Measurements from ENCODE around the gene SLC6A18. TPM values are rescaled to one million over a fixed set of nuclear protein-coding genes. Genes with fewer than 3 reads are reported as not detected.
"Not testable (repeated sequence)": the region's sequence is repeated elsewhere in the genome, so short reads cannot be mapped to it uniquely, and the experiment has no call there.

SLC6A18 gene
- total RNA-seq, 2 experiments from 2014 or later: not detected

DNA sequence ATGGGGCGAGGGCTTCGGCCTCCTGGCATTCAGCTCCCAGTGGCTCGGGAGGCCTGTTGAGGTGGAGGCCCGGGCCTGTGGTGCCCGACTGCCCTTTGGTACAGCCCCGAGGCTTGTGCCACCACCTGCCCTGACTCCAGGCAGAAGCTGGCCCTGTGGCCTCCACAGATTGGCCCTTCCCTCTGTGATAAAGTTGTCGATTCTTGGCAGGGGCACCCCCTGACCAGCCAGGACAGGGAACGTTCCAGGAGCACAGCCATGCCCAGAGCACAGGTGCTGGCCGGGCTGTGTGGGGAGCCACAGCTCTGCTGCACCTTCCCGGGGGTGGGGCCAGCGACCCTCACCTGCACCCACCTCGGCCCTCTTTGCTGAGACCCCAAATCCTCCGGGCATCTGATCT, 32.7 kb downstream of the SLC6A18 start:
- Mint-ChIP-seq H3K27me3 (no peaks in the 10 kb centered on the region), H3K9me3 (ENCODE audit: low read depth) (no peaks in the 10 kb centered on the region), H3K4me1 (peaks cover 21% of the 10 kb centered on the region), H3K27ac (no peak overlapping the region), H3K36me3 (ENCODE audit: low read depth) (peaks cover 12% of the 10 kb centered on the region), H3K4me3 (no peak overlapping the region)
- ATAC-seq (no peak), DNase-seq (no peak)
- POLR2A ChIA-PET: no interaction called here
- CTCF ChIA-PET: no interaction called here
- intact Hi-C loops (cut with DNase I, micrococcal nuclease): no loop called here

DNA sequence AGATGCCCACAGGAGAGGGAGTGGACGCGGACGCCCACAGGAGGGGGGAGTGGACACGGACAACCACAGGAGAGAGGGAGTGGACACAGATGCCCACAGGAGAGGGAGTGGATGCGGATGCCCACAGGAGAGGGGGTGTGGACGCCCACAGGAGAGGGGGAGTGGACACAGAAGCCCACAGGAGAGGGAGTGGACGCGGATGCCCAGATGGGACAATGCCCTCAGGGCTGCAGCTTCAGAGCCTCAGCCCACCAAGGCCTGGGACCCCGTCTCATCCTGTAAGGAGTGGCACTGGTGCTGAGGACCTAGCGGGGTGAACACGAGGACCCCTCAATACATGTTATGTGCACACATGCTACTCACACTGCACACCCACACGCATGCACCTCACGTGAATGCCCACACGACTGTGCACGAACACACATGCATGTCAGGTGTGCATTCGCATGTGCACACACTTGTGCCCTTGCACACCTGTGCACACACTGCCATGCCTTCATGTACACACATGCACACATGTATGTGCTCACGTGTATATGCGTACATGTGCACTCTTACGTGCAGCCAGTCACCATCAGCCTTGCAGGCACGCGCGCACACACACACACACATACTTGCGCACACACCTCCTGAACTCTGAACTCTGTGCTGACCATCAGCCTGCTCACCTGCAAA, 34.8 kb downstream of the SLC6A18 start:
- peaks cover 15% of the 10 kb centered on the region for H3K36me3 Mint-ChIP-seq (ENCODE audit: low read depth)
- ATAC-seq (no peak), DNase-seq (no peak)
- H3K27ac Mint-ChIP-seq: no peak overlapping the region
- H3K4me3 Mint-ChIP-seq: no peak overlapping the region
- no peaks in the 10 kb centered on the region for H3K9me3 Mint-ChIP-seq (ENCODE audit: low read depth)
- no peaks in the 10 kb centered on the region for H3K27me3 Mint-ChIP-seq
- intact Hi-C loops (cut with DNase I, micrococcal nuclease): no loop called here
- POLR2A ChIA-PET: no interaction called here
- CTCF ChIA-PET: no interaction called here
- H3K4me1 Mint-ChIP-seq: peaks cover 16% of the 10 kb centered on the region

DNA sequence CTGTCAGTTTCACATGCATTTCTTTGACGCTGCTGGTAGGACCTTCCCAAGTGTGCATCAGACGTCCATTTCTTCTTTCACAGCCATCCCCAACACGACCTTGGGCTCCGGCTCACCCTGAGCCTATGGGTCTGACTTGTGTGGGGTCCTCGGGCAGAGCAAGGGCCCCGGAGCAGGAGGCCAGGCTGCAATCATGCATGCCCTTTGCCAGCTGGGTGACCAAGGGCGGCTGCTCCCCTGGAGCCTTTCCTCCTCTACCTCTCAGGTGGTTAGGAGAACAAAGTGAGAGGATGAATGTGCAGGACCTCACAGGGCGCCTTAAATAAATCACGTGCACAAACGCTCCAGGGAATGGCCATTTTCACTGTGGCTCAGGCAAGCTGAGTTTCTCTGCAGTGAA, 36.5 kb downstream of the SLC6A18 start:
- H3K4me3 Mint-ChIP-seq: no peak overlapping the region
- H3K36me3 Mint-ChIP-seq (ENCODE audit: low read depth): peaks cover 15% of the 10 kb centered on the region
- ChIA-PET CTCF (no interaction called here), POLR2A (no interaction called here)
- no peaks in the 10 kb centered on the region for H3K27me3 Mint-ChIP-seq
- intact Hi-C loops (cut with DNase I, micrococcal nuclease): no loop called here
- no peak overlapping the region for H3K27ac Mint-ChIP-seq
- H3K4me1 Mint-ChIP-seq: no peaks in the 10 kb centered on the region
- H3K9me3 Mint-ChIP-seq (ENCODE audit: low read depth): no peaks in the 10 kb centered on the region
- DNase-seq (no peak), ATAC-seq (no peak)

DNA sequence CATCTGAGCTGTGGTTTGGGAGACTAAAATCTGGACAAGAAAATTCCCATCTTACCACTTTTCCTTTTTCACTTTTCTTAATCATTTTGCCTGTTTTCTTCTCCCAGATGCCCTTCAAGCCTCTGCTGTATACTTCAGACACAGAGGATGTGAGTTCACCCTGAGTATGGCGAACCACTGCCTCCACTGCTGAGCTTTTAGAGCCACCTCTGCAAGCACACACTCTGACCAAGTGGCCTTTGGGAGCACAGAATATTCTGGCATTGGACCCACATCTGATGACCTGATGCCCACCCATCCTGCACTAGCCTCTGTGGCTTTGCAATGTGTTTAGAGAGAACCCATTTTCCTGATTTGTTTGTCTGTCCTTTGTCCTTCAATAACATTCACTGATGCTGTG, 37.2 kb downstream of the SLC6A18 start:
- ChIA-PET POLR2A (no interaction called here), CTCF (no interaction called here)
- Mint-ChIP-seq H3K4me1 (no peaks in the 10 kb centered on the region), H3K27me3 (no peaks in the 10 kb centered on the region), H3K9me3 (ENCODE audit: low read depth) (no peaks in the 10 kb centered on the region), H3K36me3 (ENCODE audit: low read depth) (peaks cover 18% of the 10 kb centered on the region), H3K27ac (no peak overlapping the region), H3K4me3 (no peak overlapping the region)
- intact Hi-C loops (cut with DNase I, micrococcal nuclease): no loop called here
- DNase-seq: no peak
- ATAC-seq: no peak

DNA sequence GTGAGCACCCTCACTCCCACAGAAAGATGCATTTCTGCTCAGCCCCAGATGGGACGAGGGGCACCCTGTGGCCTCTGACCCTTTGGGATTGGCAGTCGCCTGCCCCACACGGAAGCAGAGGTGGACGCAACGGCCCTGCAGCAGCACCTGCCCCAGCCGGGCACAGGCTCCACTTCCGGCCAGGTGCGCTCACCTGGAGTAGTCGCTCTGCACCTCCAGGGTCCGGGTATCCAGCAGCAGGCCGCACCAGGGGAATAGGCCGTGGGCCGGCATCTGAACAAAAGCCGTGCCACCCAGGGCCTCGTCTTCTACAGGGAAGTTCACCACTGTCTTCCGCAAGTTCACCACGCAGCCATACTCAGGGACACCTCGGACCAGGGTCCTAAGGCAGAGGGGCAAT, 39.0 kb downstream of the SLC6A18 start:
- intact Hi-C loops (cut with DNase I, micrococcal nuclease): no loop called here
- no peaks in the 10 kb centered on the region for H3K27me3 Mint-ChIP-seq
- no peak for DNase-seq
- CTCF ChIA-PET: no interaction called here
- peaks cover 11% of the 10 kb centered on the region for H3K4me1 Mint-ChIP-seq
- H3K9me3 Mint-ChIP-seq (ENCODE audit: low read depth): no peaks in the 10 kb centered on the region
- H3K4me3 Mint-ChIP-seq: no peak overlapping the region
- ATAC-seq: no peak
- POLR2A ChIA-PET: no interaction called here
- H3K27ac Mint-ChIP-seq: no peak overlapping the region
- peaks cover 26% of the 10 kb centered on the region for H3K36me3 Mint-ChIP-seq (ENCODE audit: low read depth)

DNA sequence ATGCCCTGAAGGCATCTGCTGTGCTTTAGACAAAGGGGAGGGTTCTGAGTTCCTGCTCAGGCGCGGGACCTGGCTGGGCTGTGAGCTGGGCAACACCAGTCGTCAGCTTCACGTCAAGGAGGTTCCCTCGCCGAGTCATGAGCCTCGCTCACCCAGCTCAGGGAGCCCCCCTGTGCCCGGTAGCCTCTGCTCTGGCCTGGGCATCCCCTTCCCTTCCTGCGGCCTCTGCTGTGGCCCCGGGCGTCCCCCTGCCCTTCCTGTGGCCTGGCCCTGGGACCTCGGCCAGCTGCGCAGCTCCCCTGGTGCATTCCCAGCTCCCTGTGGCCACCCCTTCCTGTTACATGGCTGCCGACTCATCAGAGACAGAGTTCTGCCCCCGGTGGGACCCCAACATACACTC, 39.8 kb downstream of the SLC6A18 start:
- POLR2A ChIA-PET: no interaction called here
- no peaks in the 10 kb centered on the region for H3K9me3 Mint-ChIP-seq (ENCODE audit: low read depth)
- DNase-seq (no peak), ATAC-seq (no peak)
- H3K27me3 Mint-ChIP-seq: no peaks in the 10 kb centered on the region
- H3K36me3 Mint-ChIP-seq (ENCODE audit: low read depth): peaks cover 26% of the 10 kb centered on the region
- intact Hi-C loops (cut with DNase I, micrococcal nuclease): no loop called here
- no peak overlapping the region for H3K4me3 Mint-ChIP-seq
- CTCF ChIA-PET: no interaction called here
- peaks cover 11% of the 10 kb centered on the region for H3K4me1 Mint-ChIP-seq
- no peak overlapping the region for H3K27ac Mint-ChIP-seq

DNA sequence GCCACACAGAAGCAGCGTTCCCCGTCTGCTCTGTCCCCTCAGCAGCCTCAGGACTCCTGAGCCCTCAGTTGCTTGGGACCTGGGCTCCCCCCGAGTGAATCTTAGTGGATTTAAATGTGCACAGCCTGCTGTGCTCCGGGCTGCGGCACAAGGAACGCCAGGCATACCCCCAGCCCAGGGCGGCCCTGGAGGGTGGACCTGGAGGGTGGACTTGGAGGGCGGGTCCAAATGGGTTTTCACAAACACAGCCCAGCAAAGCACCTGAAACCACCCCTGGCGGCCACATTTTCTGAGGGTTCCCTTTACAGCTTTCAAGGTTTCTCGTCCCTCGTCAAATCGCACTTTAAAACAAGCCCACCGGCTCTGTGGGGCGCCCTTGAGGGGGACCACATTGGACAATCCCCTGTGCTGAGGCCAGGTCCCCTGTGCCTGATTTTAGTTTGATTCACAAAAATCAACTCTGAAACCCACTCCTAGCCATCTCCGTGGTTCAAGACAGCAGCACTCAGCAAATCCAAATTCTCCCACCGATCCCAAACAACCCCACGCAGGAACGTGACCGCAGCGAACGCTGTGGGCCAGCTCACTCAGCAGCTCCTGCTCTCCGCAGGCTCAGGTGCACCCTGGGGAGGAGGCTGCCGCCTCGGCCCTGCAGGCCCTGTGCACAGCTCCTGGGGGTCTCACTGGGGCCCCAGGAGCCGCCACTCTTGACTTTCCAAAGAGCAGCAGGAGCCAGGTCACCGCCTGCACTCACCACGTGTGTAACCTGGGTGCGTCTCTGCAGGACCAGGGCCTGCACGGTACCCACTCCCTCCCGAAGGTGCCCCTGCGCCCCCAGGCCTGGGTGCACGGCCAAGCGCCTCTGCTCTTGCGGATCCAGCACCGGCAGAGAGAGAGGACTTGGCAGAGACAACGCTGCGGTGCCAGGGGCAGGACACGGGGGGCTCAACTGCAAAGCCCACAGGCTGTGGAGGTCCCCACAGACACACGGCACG, 40.6 kb downstream of the SLC6A18 start:
- no peak for ATAC-seq
- Mint-ChIP-seq H3K27ac (no peak overlapping the region), H3K4me3 (no peak overlapping the region), H3K9me3 (ENCODE audit: low read depth) (no peaks in the 10 kb centered on the region), H3K27me3 (no peaks in the 10 kb centered on the region), H3K36me3 (ENCODE audit: low read depth) (peaks cover 27% of the 10 kb centered on the region), H3K4me1 (peaks cover 11% of the 10 kb centered on the region)
- no peak for DNase-seq
- CTCF ChIA-PET: interaction anchor here (0.7 kb wide), 1 partner anchor 441 kb away, joined by 4 read pairs; no protein-coding TSS in a partner anchor
- POLR2A ChIA-PET: interaction anchor here (0.7 kb wide), 1 partner anchor 18 kb away, joined by 3 read pairs; no protein-coding TSS in a partner anchor
- intact Hi-C loops (cut with DNase I, micrococcal nuclease): no loop called here

DNA sequence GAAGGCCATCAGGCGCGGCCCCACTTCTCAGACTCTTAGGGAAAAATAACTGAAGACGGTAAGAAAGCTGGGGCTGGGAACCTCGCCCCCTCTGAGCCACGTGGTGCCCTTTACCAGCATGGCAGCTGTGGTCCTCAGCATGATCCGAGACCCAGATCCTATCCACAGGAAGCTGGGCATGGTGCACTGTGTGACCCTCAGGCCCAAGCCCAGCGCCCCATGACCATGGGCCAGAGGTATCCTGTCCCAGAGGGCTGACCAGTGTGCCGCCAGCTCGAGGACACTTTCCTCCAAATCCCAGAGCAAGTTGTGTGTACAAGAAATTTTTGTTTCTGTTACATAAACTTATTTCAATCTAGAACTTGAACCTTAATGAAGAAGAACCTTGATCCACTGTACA, 41.6 kb downstream of the SLC6A18 start:
- CTCF ChIA-PET: interaction anchor here (0.6 to 0.7 kb wide), 3 partner anchors 15 to 601 kb away, joined by 3 to 4 read pairs (median 3); no protein-coding TSS in a partner anchor
- intact Hi-C loops (cut with DNase I, micrococcal nuclease): no loop called here
- no peak for ATAC-seq
- POLR2A ChIA-PET: no interaction called here
- H3K27me3 Mint-ChIP-seq: no peaks in the 10 kb centered on the region
- DNase-seq: no peak
- H3K9me3 Mint-ChIP-seq (ENCODE audit: low read depth): no peaks in the 10 kb centered on the region
- no peak overlapping the region for H3K27ac Mint-ChIP-seq
- peaks cover 11% of the 10 kb centered on the region for H3K4me1 Mint-ChIP-seq
- H3K36me3 Mint-ChIP-seq (ENCODE audit: low read depth): peaks cover 27% of the 10 kb centered on the region
- no peak overlapping the region for H3K4me3 Mint-ChIP-seq

DNA sequence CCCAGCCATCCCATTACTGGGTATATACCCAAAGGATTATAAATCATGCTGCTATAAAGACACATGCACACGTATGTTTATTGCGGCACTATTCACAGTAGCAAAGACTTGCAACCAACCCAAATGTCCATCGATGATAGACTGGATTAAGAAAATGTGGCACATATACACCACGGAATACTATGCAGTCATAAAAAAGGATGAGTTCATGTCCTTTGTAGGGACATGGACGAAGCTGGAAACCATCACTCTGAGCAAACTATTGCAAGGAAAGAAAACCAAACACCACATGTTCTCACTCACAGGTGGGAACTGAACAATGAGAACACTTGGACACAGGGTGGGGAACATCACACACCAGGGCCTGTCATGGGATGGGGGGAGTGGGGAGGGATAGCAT, 42.3 kb downstream of the SLC6A18 start:
- POLR2A ChIA-PET; H3K27ac Mint-ChIP-seq; ATAC-seq; H3K4me3 Mint-ChIP-seq; H3K9me3 Mint-ChIP-seq (ENCODE audit: low read depth); intact Hi-C loops (cut with DNase I, micrococcal nuclease); DNase-seq; H3K27me3 Mint-ChIP-seq: not testable (repeated sequence)
- Mint-ChIP-seq H3K4me1 (peaks cover 11% of the 10 kb centered on the region), H3K36me3 (ENCODE audit: low read depth) (peaks cover 20% of the 10 kb centered on the region)
- CTCF ChIA-PET: interaction anchor here (0.7 kb wide), 1 partner anchor 602 kb away, joined by 3 read pairs; no protein-coding TSS in a partner anchor

DNA sequence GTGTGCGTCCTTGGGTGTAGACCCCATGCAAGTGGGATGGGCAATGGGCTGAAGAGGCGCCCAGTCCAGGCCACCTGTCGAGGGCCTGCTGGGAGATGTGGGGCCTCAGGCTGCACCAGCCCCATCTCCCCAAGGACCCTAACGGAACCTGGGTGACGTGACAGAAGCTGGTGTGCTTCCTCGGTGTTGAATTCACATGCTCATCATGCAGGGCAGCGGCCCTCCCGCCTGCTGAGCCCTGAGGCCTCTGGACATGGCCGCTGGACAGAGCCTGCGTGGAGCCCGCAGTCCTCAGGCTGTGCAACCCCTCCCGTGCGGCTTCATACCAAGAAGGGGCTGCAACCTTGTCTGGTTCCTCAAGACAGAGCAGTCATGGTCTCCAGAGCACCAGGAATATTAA, 42.9 kb downstream of the SLC6A18 start:
- ChIA-PET POLR2A (interaction anchor here (0.6 kb wide), 1 partner anchor 24 kb away, joined by 3 read pairs; no protein-coding TSS in a partner anchor), CTCF (no interaction called here)
- Mint-ChIP-seq H3K36me3 (ENCODE audit: low read depth) (peaks cover 18% of the 10 kb centered on the region), H3K4me3 (no peak overlapping the region), H3K4me1 (peaks cover 11% of the 10 kb centered on the region), H3K27ac (no peak overlapping the region), H3K9me3 (ENCODE audit: low read depth) (no peaks in the 10 kb centered on the region), H3K27me3 (no peaks in the 10 kb centered on the region)
- intact Hi-C loops (cut with DNase I, micrococcal nuclease): no loop called here
- DNase-seq (no peak), ATAC-seq (no peak)

DNA sequence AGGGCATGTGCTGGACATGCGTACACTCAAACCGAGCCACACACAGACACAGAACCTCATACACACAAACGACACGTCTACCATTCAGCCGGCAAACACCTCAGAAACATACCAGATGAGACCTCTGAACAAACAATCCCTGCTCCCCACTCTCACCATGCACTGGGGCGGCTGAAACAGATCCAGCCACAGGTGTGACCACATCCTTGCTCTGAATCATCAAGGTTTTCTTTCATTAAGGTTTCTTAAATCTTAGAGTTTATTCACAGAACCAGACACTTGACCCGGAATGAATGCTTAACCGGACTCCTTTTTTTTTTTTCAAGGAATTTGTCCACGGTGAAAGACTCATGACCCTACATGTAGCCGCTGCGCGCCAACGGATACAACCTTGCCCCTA, 43.5 kb downstream of the SLC6A18 start:
- ChIA-PET CTCF (no interaction called here), POLR2A (no interaction called here)
- intact Hi-C loops (cut with DNase I, micrococcal nuclease): no loop called here
- Mint-ChIP-seq H3K9me3 (ENCODE audit: low read depth) (no peaks in the 10 kb centered on the region), H3K27ac (no peak overlapping the region), H3K4me3 (no peak overlapping the region), H3K36me3 (ENCODE audit: low read depth) (peaks cover 18% of the 10 kb centered on the region), H3K27me3 (no peaks in the 10 kb centered on the region), H3K4me1 (peaks cover 11% of the 10 kb centered on the region)
- DNase-seq (peak; percentile 66), ATAC-seq (peak; percentile 80)

DNA sequence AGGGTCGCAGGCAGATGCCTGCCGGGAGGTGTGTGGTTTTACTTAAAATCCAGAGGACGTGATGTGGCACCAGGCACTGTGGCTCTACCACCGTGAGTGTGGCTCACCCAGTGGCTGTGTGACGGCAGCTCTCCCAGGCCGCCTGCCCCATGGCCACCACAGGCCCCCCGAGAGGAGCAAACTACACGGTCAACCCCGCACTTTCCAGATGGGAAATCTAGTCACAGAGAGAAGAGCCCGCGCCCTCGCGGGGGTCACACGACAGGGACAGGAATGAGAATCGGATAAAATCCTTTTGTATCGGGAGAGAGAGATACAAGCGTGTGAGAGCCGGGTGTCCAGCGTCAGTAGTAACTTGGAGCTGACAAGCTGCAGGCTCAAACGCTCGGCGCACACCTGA, 45.2 kb downstream of the SLC6A18 start:
- Mint-ChIP-seq H3K36me3 (ENCODE audit: low read depth) (peaks cover 17% of the 10 kb centered on the region), H3K4me3 (no peak overlapping the region), H3K9me3 (ENCODE audit: low read depth) (no peaks in the 10 kb centered on the region), H3K27ac (no peak overlapping the region), H3K4me1 (peaks cover 11% of the 10 kb centered on the region), H3K27me3 (no peaks in the 10 kb centered on the region)
- POLR2A ChIA-PET: no interaction called here
- no peak for DNase-seq
- ATAC-seq: no peak
- intact Hi-C loops (cut with DNase I, micrococcal nuclease): no loop called here
- CTCF ChIA-PET: no interaction called here
